Measurements from ENCODE around the gene CATSPERZ. TPM values are rescaled to one million over a fixed set of nuclear protein-coding genes. Genes with fewer than 3 reads are reported as not detected.

The CATSPERZ gene
- total RNA-seq, 2 donors from 2014 or later, result 0.53 to 1.1 TPM

GRCh38 chr11:64258946-64259532 is 41.1 kb upstream of the CATSPERZ start:
- Mint-ChIP-seq H3K27ac (no peak overlapping the region), H3K36me3 (ENCODE audit: insufficient read depth in 2 of 2) (peaks cover 2 to 3% of the 10 kb centered on the region in 2 donors), H3K4me1 (ENCODE audit: low read depth) (peaks cover 12% of the 10 kb centered on the region), H3K9me3 (no peaks in the 10 kb centered on the region), H3K4me3 (no peak overlapping the region), H3K27me3 (ENCODE audit: low read depth) (no peaks in the 10 kb centered on the region)
- no peak for DNase-seq
- ATAC-seq (replicated peaks in 1 of 2), result no peak

- ATAC-seq (replicated peaks in 1 of 2), result peak; percentile 25 to 37
Measured at GRCh38 chr11:64259533-64260067, 40.6 kb upstream of the CATSPERZ start.

GRCh38 chr11:64260147-64260708 is 39.9 kb upstream of the CATSPERZ start:
- peaks cover 2 to 3% of the 10 kb centered on the region in 2 donors for H3K36me3 Mint-ChIP-seq (ENCODE audit: insufficient read depth in 2 of 2)
- no peaks in the 10 kb centered on the region for H3K9me3 Mint-ChIP-seq
- ATAC-seq (replicated peaks in 1 of 2) (no peak), DNase-seq (no peak)
- H3K4me3 Mint-ChIP-seq, result no peak overlapping the region
- H3K4me1 Mint-ChIP-seq (ENCODE audit: low read depth), result peaks cover 12% of the 10 kb centered on the region
- no peaks in the 10 kb centered on the region for H3K27me3 Mint-ChIP-seq (ENCODE audit: low read depth)
- peak overlapping the region; percentile 27 for H3K27ac Mint-ChIP-seq

More at GRCh38 chr11:64259533-64260067, 40.6 kb upstream of the CATSPERZ start:
- no peaks in the 10 kb centered on the region for H3K27me3 Mint-ChIP-seq (ENCODE audit: low read depth)
- no peak overlapping the region for H3K4me3 Mint-ChIP-seq
- H3K36me3 Mint-ChIP-seq (ENCODE audit: insufficient read depth in 2 of 2), result peaks cover 2 to 3% of the 10 kb centered on the region in 2 donors
- no peak for DNase-seq
- peak overlapping the region; percentile 27 for H3K27ac Mint-ChIP-seq
- H3K4me1 Mint-ChIP-seq (ENCODE audit: low read depth), result peaks cover 12% of the 10 kb centered on the region
- no peaks in the 10 kb centered on the region for H3K9me3 Mint-ChIP-seq

GRCh38 chr11:64261556-64262080 is 38.5 kb upstream of the CATSPERZ start:
- peaks cover 2 to 3% of the 10 kb centered on the region in 2 donors for H3K36me3 Mint-ChIP-seq (ENCODE audit: insufficient read depth in 2 of 2)
- ATAC-seq (replicated peaks in 1 of 2) (no peak), DNase-seq (no peak)
- no peaks in the 10 kb centered on the region for H3K9me3 Mint-ChIP-seq
- H3K4me1 Mint-ChIP-seq (ENCODE audit: low read depth), result peaks cover 12% of the 10 kb centered on the region
- no peak overlapping the region for H3K4me3 Mint-ChIP-seq
- no peaks in the 10 kb centered on the region for H3K27me3 Mint-ChIP-seq (ENCODE audit: low read depth)
- no peak overlapping the region for H3K27ac Mint-ChIP-seq

- no peak for ATAC-seq (replicated peaks in 1 of 2)
- Mint-ChIP-seq H3K4me3 (no peak overlapping the region), H3K27ac (no peak overlapping the region), H3K4me1 (ENCODE audit: low read depth) (peaks cover 12% of the 10 kb centered on the region), H3K9me3 (no peaks in the 10 kb centered on the region), H3K36me3 (ENCODE audit: insufficient read depth in 2 of 2) (peaks cover 2 to 3% of the 10 kb centered on the region in 2 donors), H3K27me3 (ENCODE audit: low read depth) (no peaks in the 10 kb centered on the region)
- no peak for DNase-seq
Measured at GRCh38 chr11:64262271-64263002, 37.7 kb upstream of the CATSPERZ start.

GRCh38 chr11:64263021-64263946 is 36.9 kb upstream of the CATSPERZ start:
- Mint-ChIP-seq H3K4me1 (ENCODE audit: low read depth) (peaks cover 19% of the 10 kb centered on the region), H3K4me3 (no peak overlapping the region), H3K27ac (no peak overlapping the region), H3K36me3 (ENCODE audit: insufficient read depth in 2 of 2) (peaks cover 2% of the 10 kb centered on the region in 2 donors), H3K9me3 (no peaks in the 10 kb centered on the region), H3K27me3 (ENCODE audit: low read depth) (no peaks in the 10 kb centered on the region)
- ATAC-seq (replicated peaks in 1 of 2) (no peak), DNase-seq (no peak)

- peaks cover 2 to 3% of the 10 kb centered on the region in 2 donors for H3K36me3 Mint-ChIP-seq (ENCODE audit: insufficient read depth in 2 of 2)
- H3K9me3 Mint-ChIP-seq, result no peaks in the 10 kb centered on the region
- peaks cover 26% of the 10 kb centered on the region for H3K4me1 Mint-ChIP-seq (ENCODE audit: low read depth)
- ATAC-seq (replicated peaks in 1 of 2), result no peak
- H3K4me3 Mint-ChIP-seq, result no peak overlapping the region
- no peak for DNase-seq
- no peak overlapping the region for H3K27ac Mint-ChIP-seq
- no peaks in the 10 kb centered on the region for H3K27me3 Mint-ChIP-seq (ENCODE audit: low read depth)
Measured at GRCh38 chr11:64263947-64264317, 36.2 kb upstream of the CATSPERZ start.

GRCh38 chr11:64264371-64264852 is 35.7 kb upstream of the CATSPERZ start:
- H3K27me3 Mint-ChIP-seq (ENCODE audit: low read depth), result no peaks in the 10 kb centered on the region
- no peaks in the 10 kb centered on the region for H3K9me3 Mint-ChIP-seq
- H3K36me3 Mint-ChIP-seq (ENCODE audit: insufficient read depth in 2 of 2), result peaks cover 2 to 6% of the 10 kb centered on the region in 2 donors
- peaks cover 25% of the 10 kb centered on the region for H3K4me1 Mint-ChIP-seq (ENCODE audit: low read depth)
- DNase-seq (no peak), ATAC-seq (replicated peaks in 1 of 2) (no peak)
- no peak overlapping the region for H3K4me3 Mint-ChIP-seq
- no peak overlapping the region for H3K27ac Mint-ChIP-seq

GRCh38 chr11:64265176-64266160 is 34.7 kb upstream of the CATSPERZ start:
- ATAC-seq (replicated peaks in 1 of 2) (no peak), DNase-seq (no peak)
- Mint-ChIP-seq H3K27me3 (ENCODE audit: low read depth) (no peaks in the 10 kb centered on the region), H3K36me3 (ENCODE audit: insufficient read depth in 2 of 2) (peaks cover 0 to 7% of the 10 kb centered on the region in 2 donors), H3K9me3 (no peaks in the 10 kb centered on the region), H3K27ac (no peak overlapping the region), H3K4me3 (no peak overlapping the region), H3K4me1 (ENCODE audit: low read depth) (peaks cover 20% of the 10 kb centered on the region)

GRCh38 chr11:64266339-64266738 is 33.8 kb upstream of the CATSPERZ start:
- Mint-ChIP-seq H3K27me3 (ENCODE audit: low read depth) (no peaks in the 10 kb centered on the region), H3K27ac (no peak overlapping the region), H3K9me3 (no peaks in the 10 kb centered on the region), H3K4me1 (ENCODE audit: low read depth) (peaks cover 20% of the 10 kb centered on the region), H3K36me3 (ENCODE audit: insufficient read depth in 2 of 2) (peaks cover 0 to 7% of the 10 kb centered on the region in 2 donors), H3K4me3 (no peak overlapping the region)
- DNase-seq, result no peak
- no peak for ATAC-seq (replicated peaks in 1 of 2)

GRCh38 chr11:64267207-64267945 is 32.8 kb upstream of the CATSPERZ start:
- peaks cover 27% of the 10 kb centered on the region for H3K4me1 Mint-ChIP-seq (ENCODE audit: low read depth)
- DNase-seq, result no peak
- H3K27me3 Mint-ChIP-seq (ENCODE audit: low read depth), result no peaks in the 10 kb centered on the region
- ATAC-seq (replicated peaks in 1 of 2), result no peak
- no peaks in the 10 kb centered on the region for H3K9me3 Mint-ChIP-seq
- H3K36me3 Mint-ChIP-seq (ENCODE audit: insufficient read depth in 2 of 2), result peaks cover 0 to 7% of the 10 kb centered on the region in 2 donors
- peak overlapping the region; percentile 42 to 90 for H3K4me3 Mint-ChIP-seq
- no peak overlapping the region for H3K27ac Mint-ChIP-seq

Measured in activated T-cell treated with anti-CD3 and anti-CD28 coated beads, Interleukin-2, amount 50 U/mL, for 72 hours (primary cell).